WERI-Rb-1 (cell line): ENCODE results near the gene TPM1.

Experiments
- DNase-seq: peaks from one replicate; pipeline ENCODE4 v3.0.0-alpha.2; 2020
- H3K27ac ChIP-seq: fragments of 250-450 bp; sonication (Bioruptor Pico); 2 replicates; pipeline ENCODE4 v1.5.1; 2020; ENCODE audit warnings: mild to moderate bottlenecking, moderate library complexity
- H3K27me3 ChIP-seq: fragments of 250-450 bp; sonication (Bioruptor Pico); 2 replicates; pipeline ENCODE4 v1.5.1; 2021; ENCODE audit warnings: mild to moderate bottlenecking, low read depth, moderate library complexity; ENCODE audit not compliant: insufficient read depth, severe bottlenecking
- H3K36me3 ChIP-seq: fragments of 250-450 bp; sonication (Bioruptor Pico); 2 replicates; pipeline ENCODE4 v1.5.1; 2020; ENCODE audit warnings: mild to moderate bottlenecking, moderate library complexity
- H3K4me3 ChIP-seq: 2 replicates; pipeline ENCODE4 v1.5.1; 2011; ENCODE audit warnings: low read depth, mild to moderate bottlenecking, control low read depth, low read length
- H3K9me3 ChIP-seq: fragments of 250-450 bp; sonication (Bioruptor Pico); 2 replicates; pipeline ENCODE4 v1.5.1; 2021; ENCODE audit warnings: mild to moderate bottlenecking, moderate library complexity; ENCODE audit not compliant: severe bottlenecking
- TF ChIP-seq, protein P1 (sequence below): IDR thresholded peaks from 2 replicates; pipeline ENCODE4 v1.5.1; 2011; ENCODE audit warnings: low read depth, mild to moderate bottlenecking, control low read depth, inconsistent platforms, low read length

Gene TPM1

GRCh38 chr15:63040954-63041353 lies 1.6 kb upstream of the TPM1 start:
- Histone ChIP-seq H3K36me3 (no peaks in the 10 kb centered on the region), H3K9me3 (no peaks in the 10 kb centered on the region), H3K27me3 (peaks cover 25% of the 10 kb centered on the region), H3K4me3 (no peak overlapping the region), H3K27ac (no peak overlapping the region)
- TF ChIP-seq, protein P1, sequence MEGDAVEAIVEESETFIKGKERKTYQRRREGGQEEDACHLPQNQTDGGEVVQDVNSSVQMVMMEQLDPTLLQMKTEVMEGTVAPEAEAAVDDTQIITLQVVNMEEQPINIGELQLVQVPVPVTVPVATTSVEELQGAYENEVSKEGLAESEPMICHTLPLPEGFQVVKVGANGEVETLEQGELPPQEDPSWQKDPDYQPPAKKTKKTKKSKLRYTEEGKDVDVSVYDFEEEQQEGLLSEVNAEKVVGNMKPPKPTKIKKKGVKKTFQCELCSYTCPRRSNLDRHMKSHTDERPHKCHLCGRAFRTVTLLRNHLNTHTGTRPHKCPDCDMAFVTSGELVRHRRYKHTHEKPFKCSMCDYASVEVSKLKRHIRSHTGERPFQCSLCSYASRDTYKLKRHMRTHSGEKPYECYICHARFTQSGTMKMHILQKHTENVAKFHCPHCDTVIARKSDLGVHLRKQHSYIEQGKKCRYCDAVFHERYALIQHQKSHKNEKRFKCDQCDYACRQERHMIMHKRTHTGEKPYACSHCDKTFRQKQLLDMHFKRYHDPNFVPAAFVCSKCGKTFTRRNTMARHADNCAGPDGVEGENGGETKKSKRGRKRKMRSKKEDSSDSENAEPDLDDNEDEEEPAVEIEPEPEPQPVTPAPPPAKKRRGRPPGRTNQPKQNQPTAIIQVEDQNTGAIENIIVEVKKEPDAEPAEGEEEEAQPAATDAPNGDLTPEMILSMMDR: no peak
- no peak for DNase-seq

DNA sequence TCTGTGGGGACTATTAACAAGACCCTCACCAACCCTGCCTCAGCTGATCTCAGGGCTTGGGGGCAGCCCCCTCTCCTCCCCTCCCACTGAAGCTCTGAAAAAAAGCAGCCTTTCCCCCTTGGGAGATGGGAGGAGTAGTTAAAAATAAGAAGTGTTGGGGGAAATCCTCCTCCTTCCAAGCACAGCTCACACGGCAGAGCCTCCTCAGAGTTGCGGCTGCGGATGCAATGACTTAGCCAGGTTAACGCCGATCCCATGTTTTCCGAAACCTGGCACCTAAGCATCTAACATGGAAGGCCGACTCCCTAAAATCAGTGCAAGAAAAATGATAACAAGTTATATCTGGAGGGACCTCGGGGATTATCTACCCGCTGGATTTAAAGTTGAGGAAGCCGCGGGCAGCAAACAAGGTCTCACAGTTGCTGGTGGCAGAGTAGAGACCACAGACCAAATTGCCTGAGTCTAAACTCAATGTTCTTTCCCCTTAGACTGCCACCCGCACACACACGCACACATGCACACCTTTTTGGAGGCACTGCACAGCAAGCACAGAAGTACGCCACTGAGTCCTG lies 1.1 kb upstream of the TPM1 start:
- peak overlapping the region; percentile 61 for H3K4me3 ChIP-seq
- H3K36me3 ChIP-seq: no peaks in the 10 kb centered on the region
- H3K27ac ChIP-seq: no peak overlapping the region
- no peaks in the 10 kb centered on the region for H3K9me3 ChIP-seq
- DNase-seq: no peak
- TF ChIP-seq, protein P1: no peak
- peaks cover 25% of the 10 kb centered on the region for H3K27me3 ChIP-seq

DNA sequence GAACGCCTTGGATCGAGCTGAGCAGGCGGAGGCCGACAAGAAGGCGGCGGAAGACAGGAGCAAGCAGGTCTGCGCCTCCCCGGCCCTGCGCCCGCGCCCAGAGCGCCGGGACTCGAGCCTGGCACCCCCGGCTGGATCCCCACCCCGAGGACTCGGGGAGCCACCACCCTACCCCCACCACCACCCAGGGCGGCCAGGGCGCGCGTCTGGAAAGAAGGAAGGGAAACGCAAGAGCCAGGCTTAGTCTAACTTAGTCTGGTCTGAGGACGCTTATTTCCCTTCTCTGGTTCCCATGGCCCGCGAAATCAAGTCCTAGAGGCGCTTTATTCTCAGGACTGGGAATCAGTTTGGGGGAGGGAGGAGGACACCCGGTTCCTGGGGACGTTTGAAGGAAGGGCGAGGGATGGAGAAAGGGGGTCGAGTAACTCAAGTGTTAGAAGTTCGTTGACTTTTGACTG lies 359 bp downstream of the TPM1 start:
- H3K9me3 ChIP-seq: no peaks in the 10 kb centered on the region
- peaks cover 25% of the 10 kb centered on the region for H3K27me3 ChIP-seq
- H3K4me3 ChIP-seq: peak overlapping the region; percentile 61
- no peaks in the 10 kb centered on the region for H3K36me3 ChIP-seq
- TF ChIP-seq, protein P1: no peak
- H3K27ac ChIP-seq: no peak overlapping the region
- no peak for DNase-seq

DNA sequence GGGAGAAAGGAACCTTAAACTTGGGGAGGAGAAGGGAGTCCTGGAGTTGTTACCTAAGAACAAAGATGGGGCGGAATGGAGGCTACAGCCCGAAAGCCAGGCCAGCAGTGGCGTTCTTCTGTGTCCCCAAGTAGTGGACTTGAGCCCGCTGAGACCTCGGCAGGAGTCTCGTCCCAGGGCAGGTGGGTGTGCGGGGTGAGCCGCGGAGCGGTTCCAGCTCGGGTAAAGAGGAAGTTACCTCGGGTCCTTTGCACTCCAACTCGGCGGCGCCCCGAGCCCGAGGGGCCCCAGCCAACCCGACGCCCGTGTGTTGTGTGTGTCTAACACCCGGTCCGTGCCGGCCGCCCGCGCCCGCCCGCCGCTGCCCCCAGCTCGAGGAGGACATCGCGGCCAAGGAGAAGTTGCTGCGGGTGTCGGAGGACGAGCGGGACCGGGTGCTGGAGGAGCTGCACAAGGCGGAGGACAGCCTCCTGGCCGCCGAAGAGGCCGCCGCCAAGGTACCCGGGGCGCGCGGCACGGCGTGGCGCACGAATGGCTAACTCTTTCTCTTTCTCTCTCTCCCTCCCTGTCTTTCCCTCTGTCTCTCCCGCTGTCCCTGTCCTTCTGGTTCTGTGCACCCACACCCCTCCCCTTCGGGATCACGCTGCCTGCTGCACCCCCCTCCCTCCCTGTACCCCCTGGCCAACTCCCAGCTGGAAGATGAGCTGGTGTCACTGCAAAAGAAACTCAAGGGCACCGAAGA lies 959 bp downstream of the TPM1 start:
- TF ChIP-seq, protein P1: no peak
- Histone ChIP-seq H3K27me3 (peaks cover 25% of the 10 kb centered on the region), H3K27ac (no peak overlapping the region)

DNA sequence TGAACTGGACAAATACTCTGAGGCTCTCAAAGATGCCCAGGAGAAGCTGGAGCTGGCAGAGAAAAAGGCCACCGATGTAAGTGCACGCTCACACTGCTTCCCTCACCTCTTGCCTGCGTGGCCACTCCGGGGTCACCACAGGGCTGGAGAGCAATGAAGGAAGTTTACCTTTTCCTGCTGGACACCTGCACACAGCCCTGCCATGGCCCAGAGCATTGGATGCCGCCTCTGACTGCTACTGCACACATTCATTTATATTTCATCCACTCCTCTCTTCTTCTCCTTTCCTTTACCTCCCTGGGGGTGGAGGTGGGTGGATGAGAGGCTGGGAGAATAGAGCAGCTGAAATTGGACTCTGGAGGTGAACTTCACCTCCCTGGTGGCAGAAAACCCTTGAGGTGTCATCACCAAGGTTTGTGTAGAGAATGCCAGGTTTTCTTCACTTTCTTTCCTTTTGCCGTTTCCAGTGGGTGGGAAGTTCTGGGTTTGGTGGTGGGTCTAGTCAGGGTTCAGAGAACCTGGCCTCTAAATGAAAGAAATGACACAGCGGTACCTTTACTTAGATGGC lies 1.6 kb downstream of the TPM1 start:
- Histone ChIP-seq H3K9me3 (no peaks in the 10 kb centered on the region), H3K27me3 (peaks cover 25% of the 10 kb centered on the region), H3K27ac (no peak overlapping the region), H3K4me3 (peak overlapping the region; percentile 61), H3K36me3 (no peaks in the 10 kb centered on the region)
- no peak for DNase-seq
- TF ChIP-seq, protein P1: no peak

More for the DNA sequence above, 959 bp downstream of the TPM1 start:
- Histone ChIP-seq H3K4me3 (peak overlapping the region; percentile 61), H3K36me3 (no peaks in the 10 kb centered on the region), H3K9me3 (no peaks in the 10 kb centered on the region)
- DNase-seq: peak; percentile 19
